HG02763 (cell line): ENCODE data around the gene USB1.

Experiments used
- ATAC-seq: cut with Tn5 transposase; IDR thresholded peaks from one replicate; pipeline ENCODE4 v1.9.1; 2021; ENCODE audit warnings: mild to moderate bottlenecking, moderate library complexity; ENCODE audit not compliant: unreplicated experiment

Gene USB1

GRCh38 chr16:58046054-58046881 is 45.1 kb downstream of the USB1 start:
- no peak for ATAC-seq

GRCh38 chr16:58046936-58047335 is 45.7 kb downstream of the USB1 start:
- ATAC-seq, result no peak

- ATAC-seq, result no peak
Observed at GRCh38 chr16:58047557-58048348, 46.5 kb downstream of the USB1 start.

- ATAC-seq, result no peak
Observed at GRCh38 chr16:58048494-58049231, 47.5 kb downstream of the USB1 start.

DNA sequence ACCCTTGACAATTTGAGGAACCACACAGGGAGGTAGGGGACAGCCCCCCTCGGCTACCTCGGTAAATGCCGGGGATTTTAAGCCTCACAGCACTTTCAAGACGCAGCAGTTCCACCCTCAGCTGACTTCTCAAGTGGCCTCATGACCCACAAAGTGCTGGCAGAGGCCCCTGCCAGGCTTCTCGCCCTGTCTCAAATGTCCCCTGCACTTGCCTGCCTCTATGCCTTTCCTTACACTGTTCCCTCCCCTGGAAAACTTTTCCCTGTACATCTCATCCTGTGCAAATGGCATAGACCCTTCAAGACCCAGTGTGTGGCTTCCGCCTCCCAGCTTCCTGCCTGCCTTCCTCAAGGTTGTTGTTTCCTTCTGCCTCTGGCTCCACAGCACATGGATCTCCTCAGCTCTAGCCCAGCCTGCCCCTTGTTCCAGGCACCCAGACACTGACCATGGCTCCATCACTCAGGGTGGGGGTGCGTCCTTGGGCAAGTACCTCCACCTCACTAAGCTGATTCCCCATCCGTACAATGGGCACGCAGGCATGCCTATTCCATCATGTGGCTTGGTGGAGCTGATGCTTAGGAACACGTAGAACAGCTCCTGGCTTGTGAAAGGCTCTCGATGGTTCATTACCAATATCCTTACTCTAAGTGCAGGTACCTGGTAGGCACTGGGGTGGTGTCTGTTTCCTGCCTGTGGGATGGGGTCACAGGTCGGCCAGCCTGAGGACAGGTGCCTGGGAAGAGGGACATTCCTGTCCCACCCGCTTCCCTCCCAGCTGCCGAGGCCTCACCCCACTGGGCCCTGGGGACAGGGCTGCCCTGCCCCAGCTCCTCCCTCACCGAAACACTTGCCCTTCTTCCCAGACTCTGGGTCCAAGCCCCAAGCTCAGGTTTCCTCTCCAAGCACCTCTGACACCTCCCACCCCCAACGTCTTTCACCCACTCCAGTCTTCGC is 48.3 kb downstream of the USB1 start:
- no peak for ATAC-seq

DNA sequence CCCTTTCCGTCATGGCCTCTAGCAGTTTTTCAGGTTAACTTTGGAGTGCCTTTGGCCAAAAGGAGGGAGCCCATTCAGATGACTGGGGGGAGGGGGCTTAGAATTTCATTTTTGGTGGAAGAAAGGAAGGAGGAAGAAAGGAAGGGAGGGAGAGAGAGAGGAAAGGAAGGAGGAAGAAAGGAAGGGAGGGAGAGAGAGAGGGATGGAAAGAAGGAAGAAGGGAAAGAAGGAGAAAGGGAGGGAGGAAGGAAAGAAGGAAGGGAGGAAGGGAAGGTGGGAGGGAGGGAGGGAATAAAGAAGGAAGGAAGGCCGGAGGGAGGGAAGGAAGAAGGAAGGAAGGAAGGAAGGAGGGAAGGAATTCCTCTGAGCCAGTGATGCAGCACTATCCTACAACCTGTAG is 50.1 kb downstream of the USB1 start:
- no peak for ATAC-seq

GRCh38 chr16:58051821-58052603 is 50.8 kb downstream of the USB1 start:
- no peak for ATAC-seq

- ATAC-seq, result no peak
Observed at GRCh38 chr16:58053682-58054005, 52.4 kb downstream of the USB1 start.

- ATAC-seq, result no peak
Observed at GRCh38 chr16:58054289-58054688, 53.1 kb downstream of the USB1 start.

DNA sequence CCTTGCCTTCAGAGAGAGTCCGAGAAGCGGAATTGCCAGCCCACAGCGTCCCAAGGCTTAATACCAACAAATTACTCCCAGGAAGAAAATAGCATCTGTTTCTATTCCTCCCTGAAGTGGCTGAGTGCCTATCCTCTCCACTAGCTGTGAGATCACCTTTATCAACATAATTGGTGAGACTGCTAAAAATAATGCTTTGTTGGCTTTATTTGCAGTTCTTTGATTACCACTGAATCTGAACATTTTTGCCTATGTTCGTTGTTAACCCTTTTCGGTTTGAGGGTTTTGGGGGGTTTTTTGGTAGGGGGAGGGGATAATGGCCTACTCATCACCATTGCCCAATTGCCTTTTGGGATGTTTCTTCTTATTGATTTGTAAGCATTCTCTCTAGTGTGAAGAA is 55.4 kb downstream of the USB1 start:
- ATAC-seq, result no peak

GRCh38 chr16:58057121-58057520 is 55.9 kb downstream of the USB1 start:
- ATAC-seq, result no peak

DNA sequence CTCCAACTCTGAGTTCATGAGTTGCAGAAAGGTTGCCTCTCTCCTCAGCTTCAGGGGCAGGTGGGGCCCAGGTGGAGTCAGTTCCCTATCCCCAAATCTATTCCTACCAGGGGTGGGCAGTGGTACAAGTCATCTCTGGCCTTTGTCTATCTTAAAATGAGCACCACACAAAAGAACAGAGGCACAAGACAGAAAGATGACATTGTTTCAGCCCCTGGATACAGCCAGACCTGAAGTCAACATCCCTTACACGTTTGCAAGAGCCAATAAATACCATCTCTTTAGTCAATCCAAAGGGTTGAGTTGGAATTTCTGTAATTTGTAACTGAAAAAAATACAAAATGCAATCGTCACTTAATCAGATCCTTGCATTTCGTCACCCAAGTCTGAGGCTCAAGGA is 56.6 kb downstream of the USB1 start:
- ATAC-seq, result no peak

- no peak for ATAC-seq
Observed at GRCh38 chr16:58062821-58063220, 61.6 kb downstream of the USB1 start.

GRCh38 chr16:58063377-58064076 is 62.3 kb downstream of the USB1 start:
- no peak for ATAC-seq

GRCh38 chr16:58070585-58070984 is 69.4 kb downstream of the USB1 start:
- no peak for ATAC-seq
